Subcutaneous adipose tissue (tissue), 4 donors: ENCODE measurements around the gene SMARCB1. TPM values are rescaled to one million over a fixed set of nuclear protein-coding genes. Genes with fewer than 3 reads are reported as not detected.

ENCODE experiments used
- CTCF ChIP-seq: fragments of 450-650 bp; IDR thresholded peaks from one replicate; pipeline ENCODE4 v1.5.1; 2016; ENCODE audit warnings: low read depth, mild to moderate bottlenecking, control low read depth, antibody characterized with exemption, moderate library complexity
- total RNA-seq, 4 donors: library from RNA; depleted of rRNA; stranded (reverse); fragments of >200 nt; gene quantifications; one replicate each; pipeline ENCODE4 v1.1.0, GENCODE V29; 2016

Gene SMARCB1
- total RNA-seq, 4 donors from 2014 or later = 26.3 to 84.2 (median 37.5) TPM

- TF ChIP-seq CTCF = no peak
These were observed 23.2 kb upstream of the SMARCB1 start for GRCh38 chr22:23763579-23763945.

GRCh38 chr22:23763954-23764353 lies 22.8 kb upstream of the SMARCB1 start:
- TF ChIP-seq CTCF = no peak

- no peak for TF ChIP-seq CTCF
These were observed 21.6 kb upstream of the SMARCB1 start for GRCh38 chr22:23764899-23765881.

DNA sequence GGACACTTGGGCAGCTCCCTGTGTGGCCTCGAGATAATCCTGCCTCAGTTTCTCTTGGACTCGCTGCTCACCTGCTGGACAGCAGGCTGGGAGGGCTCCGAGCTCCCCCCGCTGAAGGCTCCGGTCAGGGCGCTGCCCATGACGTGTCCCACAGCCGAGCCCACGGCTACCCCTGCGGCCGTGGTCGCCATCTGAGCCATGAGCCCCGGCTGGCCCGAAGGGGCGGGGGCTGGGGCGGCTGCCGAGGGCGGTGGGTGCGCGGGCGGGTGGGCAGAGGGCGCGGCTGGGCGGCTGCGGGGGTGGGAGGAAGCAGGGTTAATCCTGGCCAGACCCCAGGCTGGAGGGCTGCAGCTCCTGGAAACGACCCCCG lies 19.5 kb upstream of the SMARCB1 start:
- no peak for TF ChIP-seq CTCF

GRCh38 chr22:23767673-23768548 lies 18.9 kb upstream of the SMARCB1 start, which contains the start of gene CHCHD10:
TSS of gene CHCHD10 (minus strand) at chr22:23767972. CDS start at chr22:23767874, 98 bp downstream.
- no peak for TF ChIP-seq CTCF

- no peak for TF ChIP-seq CTCF
These were observed 17.3 kb upstream of the SMARCB1 start for GRCh38 chr22:23769321-23769965.
